HCT116 (cell line): Measurements from ENCODE around the gene MAP9. TPM values are rescaled to one million over a fixed set of nuclear protein-coding genes. Genes with fewer than 3 reads are reported as not detected.

Source experiments
- ATAC-seq: fragments of 200-7000 bp; cut with Tn5 transposase; 2 replicates; pipeline ENCODE4 v1.9.1; 2020; ENCODE audit warnings: mild to moderate bottlenecking, moderate library complexity
- BruUV-seq: library from RNA; stranded (reverse); fragments of 400-500 nt; replicated peaks from 2 replicates; lab custom pipeline; 2021; lab: Mats Ljungman, UMichigan
- CTCF ChIA-PET: fragments of 300-600 bp; sonication (Branson Sonifier 250); formaldehyde crosslinking; loops from one replicate; lab custom pipeline; 2021; ENCODE audit warnings: antibody characterized with exemption; lab: Charles Lee
- POLR2A ChIA-PET: fragments of 300-600, 350-600 bp; sonication (Branson Sonifier 250); formaldehyde crosslinking; loops from one replicate; lab custom pipeline; 2021; ENCODE audit warnings: antibody characterized with exemption; lab: Charles Lee
- RAD21 ChIA-PET, 2 experiments: fragments of 300-600 bp; sonication (Branson Sonifier 250); formaldehyde crosslinking; loops; one replicate each; lab custom pipeline; 2023; ENCODE audit warnings: low total read pairs in 2 of 2; ENCODE audit not compliant: uncharacterized antibody in 2 of 2, unreplicated experiment in 2 of 2, low non-redundant PET in 1 of 2; lab: Charles Lee
- DNase-seq: peaks from one replicate; pipeline ENCODE4 v3.0.0-alpha.2; 2010; ENCODE audit warnings: low read depth, low spot score
- H2AFZ ChIP-seq: fragments of 200-600 bp; shearing (Covaris generic), sonication (generic); 2 replicates; pipeline ENCODE4 v1.6.1; 2017; ENCODE audit warnings: low read depth, mixed run types, mixed read lengths, antibody characterized with exemption, low read length; ENCODE audit not compliant: poor library complexity, severe bottlenecking
- H3K27ac ChIP-seq: 2 replicates; pipeline ENCODE4 v1.5.1; 2012; ENCODE audit warnings: low read depth, low read length
- H3K27me3 ChIP-seq: fragments of 200-600 bp; sonication (generic); 2 replicates; pipeline ENCODE4 v1.6.1; 2016; ENCODE audit warnings: mixed run types, low read length, mixed read lengths; ENCODE audit not compliant: insufficient read depth
- H3K36me3 ChIP-seq, 2 experiments: fragments of 200-500 bp in 1 of 2; fragments of 200-600 bp in 1 of 2; sonication (Bioruptor generic) in 1 of 2; sonication (generic) in 1 of 2; 2 replicates each; pipeline versions ENCODE4 v1.5.1 to v1.6.1; 2014 to 2016; ENCODE audit warnings: low read length in 2 of 2, inconsistent platforms in 1 of 2, mixed read lengths in 1 of 2, mixed run types in 1 of 2; ENCODE audit not compliant: insufficient read depth in 2 of 2, control insufficient read depth in 1 of 2
- H3K4me1 ChIP-seq, 2 experiments: fragments of 200-600 bp in 1 of 2; sonication (generic) in 1 of 2; 2 replicates each; pipeline versions ENCODE4 v1.5.1 to v1.6.1; 2012 to 2017; ENCODE audit warnings: low read length in 2 of 2, inconsistent platforms in 1 of 2, mild to moderate bottlenecking in 1 of 2, mixed read lengths in 1 of 2, mixed run types in 1 of 2, moderate library complexity in 1 of 2; ENCODE audit not compliant: insufficient read depth in 2 of 2, control insufficient read depth in 1 of 2
- H3K4me2 ChIP-seq: fragments of 200-600 bp; sonication (generic); 2 replicates; pipeline ENCODE4 v1.6.1; 2017; ENCODE audit warnings: mixed run types, low read length, mixed read lengths
- H3K4me3 ChIP-seq, 2 experiments: fragments of 200-600 bp in 1 of 2; sonication (generic) in 1 of 2; replicated peaks in 1 of 2; 2 replicates each; pipeline ENCODE4 v1.5.1; 2011 to 2016; ENCODE audit warnings: low read length in 2 of 2, control low read depth in 1 of 2, low read depth in 1 of 2, mild to moderate bottlenecking in 1 of 2, mixed read lengths in 1 of 2, mixed run types in 1 of 2
- H3K79me2 ChIP-seq: fragments of 200-600 bp; sonication (generic); 2 replicates; pipeline ENCODE4 v1.6.1; 2017; ENCODE audit warnings: mild to moderate bottlenecking, mixed run types, low read length, moderate library complexity, mixed read lengths; ENCODE audit not compliant: insufficient read depth
- H3K9ac ChIP-seq: fragments of 200-600 bp; sonication (generic); 2 replicates; pipeline ENCODE4 v1.6.1; 2016; ENCODE audit warnings: low read length, mixed read lengths
- H3K9me2 ChIP-seq: fragments of 200-600 bp; sonication (generic), shearing (Covaris generic); 2 replicates; pipeline ENCODE4 v1.6.1; 2017; ENCODE audit warnings: mixed run types, mild to moderate bottlenecking, moderate library complexity; ENCODE audit not compliant: insufficient read depth
- H3K9me3 ChIP-seq, 2 experiments: fragments of 200-500 bp in 1 of 2; fragments of 200-600 bp in 1 of 2; sonication (Bioruptor generic) in 1 of 2; sonication (generic) in 1 of 2; 2 replicates each; pipeline ENCODE4 v1.6.1; 2014 to 2017; ENCODE audit warnings: low read length in 2 of 2, mixed read lengths in 2 of 2, inconsistent platforms in 1 of 2, low read depth in 1 of 2, mild to moderate bottlenecking in 1 of 2, mixed run types in 1 of 2, moderate library complexity in 1 of 2; ENCODE audit not compliant: control insufficient read depth in 1 of 2, insufficient read depth in 1 of 2
- H4K20me1 ChIP-seq: fragments of 200-600 bp; sonication (generic), shearing (Covaris generic); 2 replicates; pipeline ENCODE4 v1.6.1; 2017; ENCODE audit warnings: mixed run types, mild to moderate bottlenecking, moderate library complexity; ENCODE audit not compliant: insufficient read depth
- ATF3 ChIP-seq: IDR thresholded peaks from 2 replicates; pipeline ENCODE4 v1.6.1; 2012
- CBX3 ChIP-seq: IDR thresholded peaks from 2 replicates; pipeline ENCODE4 v1.6.1; 2012; ENCODE audit warnings: low read depth
- EGR1 ChIP-seq: IDR thresholded peaks from 2 replicates; pipeline ENCODE4 v1.6.1; 2012; ENCODE audit warnings: low read depth
- MAX ChIP-seq: IDR thresholded peaks from 2 replicates; pipeline ENCODE4 v1.6.1; 2012
- RAD21 ChIP-seq: IDR thresholded peaks from 2 replicates; pipeline ENCODE4 v1.6.1; 2012; ENCODE audit warnings: low read depth, mild to moderate bottlenecking
- SIN3A ChIP-seq: IDR thresholded peaks from 2 replicates; pipeline ENCODE4 v1.6.1; 2012; ENCODE audit warnings: low read depth
- TCF7L2 ChIP-seq: IDR thresholded peaks from 2 replicates; pipeline ENCODE4 v1.7.0; 2011; ENCODE audit warnings: borderline replicate concordance, inconsistent platforms; ENCODE audit not compliant: insufficient read depth, insufficient read length; ENCODE audit errors: extremely low read depth
- YY1 ChIP-seq: IDR thresholded peaks from 2 replicates; pipeline ENCODE4 v1.6.1; 2011; ENCODE audit warnings: low read length, low read depth, moderate library complexity, mild to moderate bottlenecking; ENCODE audit not compliant: insufficient replicate concordance; ENCODE audit errors: extremely low read depth
- ZFX ChIP-seq: fragments of 450-650 bp; IDR thresholded peaks from 2 replicates; pipeline ENCODE4 v1.6.1; 2017
- ZNF274 ChIP-seq: fragments of 200-500 bp; sonication (Bioruptor generic); IDR thresholded peaks from 2 replicates; pipeline ENCODE4 v1.6.1; 2014; ENCODE audit warnings: mild to moderate bottlenecking, low read depth, low read length, inconsistent platforms
- intact Hi-C: fragments of 100-400 bp; cut with micrococcal nuclease; formaldehyde crosslinking; loops from 2 replicates; pipeline ENCODE4 v1.10.0; 2022
- total RNA-seq: library from RNA; stranded (reverse); gene quantifications from one replicate; pipeline ENCODE4 v1.2.1, GENCODE V29; 2021; ENCODE audit not compliant: unreplicated experiment
- TF ChIP-seq, protein P1 (sequence below): IDR thresholded peaks from 2 replicates; pipeline ENCODE4 v1.6.1; 2011; ENCODE audit warnings: mild to moderate bottlenecking, low read length, moderate library complexity; ENCODE audit not compliant: insufficient replicate concordance; ENCODE audit errors: extremely low read depth
- TF ChIP-seq, protein P2 (sequence below), 3 experiments: fragments of 200-600 bp in 1 of 3; sonication (generic) in 1 of 3; IDR thresholded peaks in 2 of 3; conservative IDR thresholded peaks in 1 of 3; 2 replicates each; pipeline ENCODE4 v1.5.1; 2012 to 2017; ENCODE audit warnings: low read depth in 2 of 3, low read length in 2 of 3, antibody characterized with exemption in 1 of 3, borderline replicate concordance in 1 of 3, control low read depth in 1 of 3, mild to moderate bottlenecking in 1 of 3, mixed read lengths in 1 of 3, mixed run types in 1 of 3, moderate library complexity in 1 of 3; ENCODE audit not compliant: insufficient read depth in 1 of 3

Gene MAP9
- total RNA-seq, 1 experiment from 2014 or later = 0.32 TPM

- ChIA-PET CTCF (no interaction called here), RAD21 (no interaction called here), POLR2A (no interaction called here)
- Histone ChIP-seq H3K36me3 (no peaks in the 10 kb centered on the region), H3K4me3 (no peak overlapping the region), H3K79me2 (no peaks in the 10 kb centered on the region), H3K9me2 (no peaks in the 10 kb centered on the region), H3K27me3 (no peaks in the 10 kb centered on the region), H3K4me2 (no peak overlapping the region), H3K4me1 (no peaks in the 10 kb centered on the region), H2AFZ (no peak overlapping the region), H3K9me3 (no peaks in the 10 kb centered on the region), H4K20me1 (no peaks in the 10 kb centered on the region), H3K9ac (no peak overlapping the region), H3K27ac (no peak overlapping the region)
- TF ChIP-seq ZFX (no peak), TCF7L2 (no peak), RAD21 (no peak), ATF3 (no peak), CBX3 (no peak), ZNF274 (no peak), MAX (no peak), YY1 (no peak), SIN3A (no peak), EGR1 (no peak)
- TF ChIP-seq, protein P1, sequence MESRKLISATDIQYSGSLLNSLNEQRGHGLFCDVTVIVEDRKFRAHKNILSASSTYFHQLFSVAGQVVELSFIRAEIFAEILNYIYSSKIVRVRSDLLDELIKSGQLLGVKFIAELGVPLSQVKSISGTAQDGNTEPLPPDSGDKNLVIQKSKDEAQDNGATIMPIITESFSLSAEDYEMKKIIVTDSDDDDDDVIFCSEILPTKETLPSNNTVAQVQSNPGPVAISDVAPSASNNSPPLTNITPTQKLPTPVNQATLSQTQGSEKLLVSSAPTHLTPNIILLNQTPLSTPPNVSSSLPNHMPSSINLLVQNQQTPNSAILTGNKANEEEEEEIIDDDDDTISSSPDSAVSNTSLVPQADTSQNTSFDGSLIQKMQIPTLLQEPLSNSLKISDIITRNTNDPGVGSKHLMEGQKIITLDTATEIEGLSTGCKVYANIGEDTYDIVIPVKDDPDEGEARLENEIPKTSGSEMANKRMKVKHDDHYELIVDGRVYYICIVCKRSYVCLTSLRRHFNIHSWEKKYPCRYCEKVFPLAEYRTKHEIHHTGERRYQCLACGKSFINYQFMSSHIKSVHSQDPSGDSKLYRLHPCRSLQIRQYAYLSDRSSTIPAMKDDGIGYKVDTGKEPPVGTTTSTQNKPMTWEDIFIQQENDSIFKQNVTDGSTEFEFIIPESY = no peak
- TF ChIP-seq, protein P2, sequence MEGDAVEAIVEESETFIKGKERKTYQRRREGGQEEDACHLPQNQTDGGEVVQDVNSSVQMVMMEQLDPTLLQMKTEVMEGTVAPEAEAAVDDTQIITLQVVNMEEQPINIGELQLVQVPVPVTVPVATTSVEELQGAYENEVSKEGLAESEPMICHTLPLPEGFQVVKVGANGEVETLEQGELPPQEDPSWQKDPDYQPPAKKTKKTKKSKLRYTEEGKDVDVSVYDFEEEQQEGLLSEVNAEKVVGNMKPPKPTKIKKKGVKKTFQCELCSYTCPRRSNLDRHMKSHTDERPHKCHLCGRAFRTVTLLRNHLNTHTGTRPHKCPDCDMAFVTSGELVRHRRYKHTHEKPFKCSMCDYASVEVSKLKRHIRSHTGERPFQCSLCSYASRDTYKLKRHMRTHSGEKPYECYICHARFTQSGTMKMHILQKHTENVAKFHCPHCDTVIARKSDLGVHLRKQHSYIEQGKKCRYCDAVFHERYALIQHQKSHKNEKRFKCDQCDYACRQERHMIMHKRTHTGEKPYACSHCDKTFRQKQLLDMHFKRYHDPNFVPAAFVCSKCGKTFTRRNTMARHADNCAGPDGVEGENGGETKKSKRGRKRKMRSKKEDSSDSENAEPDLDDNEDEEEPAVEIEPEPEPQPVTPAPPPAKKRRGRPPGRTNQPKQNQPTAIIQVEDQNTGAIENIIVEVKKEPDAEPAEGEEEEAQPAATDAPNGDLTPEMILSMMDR (IDR thresholded peaks at IDR 0.05 in 2 of 3, conservative IDR thresholded peaks at IDR 0.05 in 1 of 3; ENCODE audit: borderline replicate concordance in 1 of 3, insufficient read depth in 1 of 3, low read depth in 2 of 3, low read length in 2 of 3) = no peak
- ATAC-seq = no peak
- DNase-seq = no peak
- intact Hi-C loops = no loop called here
- no TSS peak for BruUV-seq
These were observed 45.3 kb downstream of the MAP9 start for GRCh38 chr4:155331478-155331877.
